Esophagus muscularis mucosa (tissue), 3 donors: ENCODE results near the gene ISCA1.

Source experiments
- CTCF ChIP-seq, 3 experiments: fragments of 200-600 bp in 2 of 3; fragments of 450-650 bp in 1 of 3; sonication (generic) in 2 of 3; IDR thresholded peaks; one replicate each; pipeline ENCODE4 v1.5.1; 2017 to 2019; ENCODE audit warnings: antibody characterized with exemption in 3 of 3, mild to moderate bottlenecking in 2 of 3, moderate library complexity in 1 of 3
- EP300 ChIP-seq: sonication (generic); formaldehyde crosslinking; IDR thresholded peaks from one replicate; pipeline ENCODE4 v1.6.1; 2017; ENCODE audit warnings: antibody characterized with exemption

- TF ChIP-seq EP300 (no peak), CTCF (IDR thresholded peaks at IDR 0.05) (no peak)
These were observed 41.1 kb downstream of the ISCA1 start for GRCh38 chr9:86241216-86241615.
